ENCODE data around the gene HOXD12.

- TF ChIP-seq CTCF (IDR thresholded peaks at IDR 0.05; ENCODE audit: low read length), result no peak
- TF ChIP-seq EZH2 (optimal IDR thresholded peaks at IDR 0.05; ENCODE audit: low read depth, low read length), result no peak
- TF ChIP-seq EZH2phosphoT487 (IDR thresholded peaks at IDR 0.05; ENCODE audit: low read length), result no peak
Measured at GRCh38 chr2:176072292-176072669, 27.3 kb upstream of the HOXD12 start.

Data from MM.1S (cell line).